ENCODE results near the gene CCL19. TPM values are rescaled to one million over a fixed set of nuclear protein-coding genes. Genes with fewer than 3 reads are reported as not detected.

The CCL19 gene
- total RNA-seq, 6 experiments from 2014 or later, result 0.77 to 6.5 (median 1.1) TPM

GRCh38 chr9:34659592-34660253 is 31.4 kb downstream of the CCL19 start:
- 73% methylated on average over 4 of the region's 8 CpGs for whole genome bisulfite sequencing (ENCODE audit: insufficient coverage, low coverage, low lambda C conversion rate, missing lambda C conversion rate)
- intact Hi-C loops (cut with DNase I), result no loop called here
- Histone ChIP-seq H3K27me3 (no peaks in the 10 kb centered on the region), H3K27ac (no peak overlapping the region), H3K36me3 (no peaks in the 10 kb centered on the region), H3K4me3 (no peak overlapping the region), H3K4me1 (peaks cover 0 to 4% (median 0%) of the 10 kb centered on the region in 4 donors), H3K9me3 (no peaks in the 10 kb centered on the region)
- DNase-seq (peak in 1 of 3 donors; percentile 47), ATAC-seq (peak in 1 of 4 donors; percentile 52)
- TF ChIP-seq CTCF (IDR thresholded peaks at IDR 0.05), result no peak

- Histone ChIP-seq H3K4me3 (no peak overlapping the region), H3K9me3 (no peaks in the 10 kb centered on the region), H3K27ac (no peak overlapping the region), H3K27me3 (no peaks in the 10 kb centered on the region), H3K36me3 (no peaks in the 10 kb centered on the region), H3K4me1 (no peaks in the 10 kb centered on the region)
- WGBS (ENCODE audit: insufficient coverage, low coverage, low lambda C conversion rate, missing lambda C conversion rate), result 89% methylated on average over 14 of the region's 14 CpGs
- TF ChIP-seq POLR2A (IDR thresholded peaks at IDR 0.05), result no peak
- no peak for TF ChIP-seq CTCF (IDR thresholded peaks at IDR 0.05)
- intact Hi-C loops (cut with DNase I), result no loop called here
- ATAC-seq, result no peak
- no peak for DNase-seq
Observed at GRCh38 chr9:34658461-34658860, 32.6 kb downstream of the CCL19 start.

- no peak for DNase-seq
- Histone ChIP-seq H3K27me3 (no peaks in the 10 kb centered on the region), H3K4me1 (peaks cover 0 to 13% (median 6%) of the 10 kb centered on the region in 4 donors), H3K27ac (no peak overlapping the region), H3K9me3 (no peaks in the 10 kb centered on the region), H3K36me3 (no peaks in the 10 kb centered on the region), H3K4me3 (no peak overlapping the region)
- 80% methylated on average over 2 of the region's 5 CpGs for WGBS (ENCODE audit: insufficient coverage, low coverage, low lambda C conversion rate, missing lambda C conversion rate)
- intact Hi-C loops (cut with DNase I), result no loop called here
- TF ChIP-seq CTCF (IDR thresholded peaks at IDR 0.05) (no peak), POLR2A (IDR thresholded peaks at IDR 0.05) (no peak)
- ATAC-seq, result no peak
Observed at GRCh38 chr9:34656992-34657391, 34.1 kb downstream of the CCL19 start.

GRCh38 chr9:34655394-34655793 is 35.7 kb downstream of the CCL19 start:
- no peak for ATAC-seq
- H3K4me3 ChIP-seq, result no peak overlapping the region
- H3K27ac ChIP-seq, result no peak overlapping the region
- no peak for DNase-seq
- no peaks in the 10 kb centered on the region for H3K36me3 ChIP-seq
- no peaks in the 10 kb centered on the region for H3K9me3 ChIP-seq
- 89% methylated on average over 2 of the region's 5 CpGs for WGBS (ENCODE audit: insufficient coverage, low coverage, low lambda C conversion rate, missing lambda C conversion rate)
- intact Hi-C loops (cut with DNase I), result no loop called here
- peaks cover 0 to 25% (median 10%) of the 10 kb centered on the region in 4 donors for H3K4me1 ChIP-seq
- H3K27me3 ChIP-seq, result no peaks in the 10 kb centered on the region
- TF ChIP-seq CTCF (IDR thresholded peaks at IDR 0.05) (no peak), POLR2A (IDR thresholded peaks at IDR 0.05) (no peak)

Measured in right lobe of liver (tissue), 6 donors.